ENCODE measurements around the gene FGGY. TPM values are rescaled to one million over a fixed set of nuclear protein-coding genes. Genes with fewer than 3 reads are reported as not detected.
A peak's percentile ranks its signal among the peaks of the same experiment; 100 is the strongest.

FGGY gene
- total RNA-seq, 1 donor = 24.6 TPM

- Histone ChIP-seq H3K9me3 (ENCODE audit: low read depth, low read length) (no peaks in the 10 kb centered on the region), H3K36me3 (ENCODE audit: insufficient read depth, low read length) (no peaks in the 10 kb centered on the region), H3K79me2 (ENCODE audit: insufficient read depth, low read length) (no peaks in the 10 kb centered on the region), H2AFZ (ENCODE audit: low read length) (no peak overlapping the region), H3K4me3 (ENCODE audit: insufficient read depth, low read length) (no peak overlapping the region), H3K27me3 (ENCODE audit: insufficient read depth, low read length) (no peaks in the 10 kb centered on the region), H4K20me1 (ENCODE audit: insufficient read depth, low read length) (no peaks in the 10 kb centered on the region), H3K4me1 (ENCODE audit: insufficient read depth, low read length) (peaks cover 10% of the 10 kb centered on the region), H3K4me2 (ENCODE audit: insufficient read depth, low read length) (no peak overlapping the region), H3K27ac (ENCODE audit: low read depth, low read length) (no peak overlapping the region)
- TF ChIP-seq CTCF (IDR thresholded peaks at IDR 0.05; ENCODE audit: extremely low read depth, low read depth, low read length) = no peak
- no peak for DNase-seq (ENCODE audit: insufficient read length, low spot score, missing footprints)
Measured at GRCh38 chr1:59432531-59433439, 135.9 kb downstream of the FGGY start.

- H3K4me2 ChIP-seq (ENCODE audit: insufficient read depth, low read length) = no peak overlapping the region
- H3K27me3 ChIP-seq (ENCODE audit: insufficient read depth, low read length) = no peaks in the 10 kb centered on the region
- H3K36me3 ChIP-seq (ENCODE audit: insufficient read depth, low read length) = no peaks in the 10 kb centered on the region
- no peak overlapping the region for H3K4me3 ChIP-seq (ENCODE audit: insufficient read depth, low read length)
- peak; percentile 82 for DNase-seq (ENCODE audit: insufficient read length, low spot score, missing footprints)
- no peaks in the 10 kb centered on the region for H3K79me2 ChIP-seq (ENCODE audit: insufficient read depth, low read length)
- no peaks in the 10 kb centered on the region for H4K20me1 ChIP-seq (ENCODE audit: insufficient read depth, low read length)
- no peak overlapping the region for H3K27ac ChIP-seq (ENCODE audit: low read depth, low read length)
- no peak for TF ChIP-seq CTCF (IDR thresholded peaks at IDR 0.05; ENCODE audit: extremely low read depth, low read depth, low read length)
- H3K9me3 ChIP-seq (ENCODE audit: low read depth, low read length) = no peaks in the 10 kb centered on the region
- peaks cover 10% of the 10 kb centered on the region for H3K4me1 ChIP-seq (ENCODE audit: insufficient read depth, low read length)
- no peak overlapping the region for H2AFZ ChIP-seq (ENCODE audit: low read length)
Measured at GRCh38 chr1:59433440-59433813, 136.5 kb downstream of the FGGY start.

- no peaks in the 10 kb centered on the region for H3K27me3 ChIP-seq (ENCODE audit: insufficient read depth, low read length)
- no peak for TF ChIP-seq CTCF (IDR thresholded peaks at IDR 0.05; ENCODE audit: extremely low read depth, low read depth, low read length)
- H3K79me2 ChIP-seq (ENCODE audit: insufficient read depth, low read length) = no peaks in the 10 kb centered on the region
- DNase-seq (ENCODE audit: insufficient read length, low spot score, missing footprints) = peak; percentile 31
- no peaks in the 10 kb centered on the region for H3K36me3 ChIP-seq (ENCODE audit: insufficient read depth, low read length)
- no peaks in the 10 kb centered on the region for H4K20me1 ChIP-seq (ENCODE audit: insufficient read depth, low read length)
- H3K4me1 ChIP-seq (ENCODE audit: insufficient read depth, low read length) = peaks cover 10% of the 10 kb centered on the region
- H3K27ac ChIP-seq (ENCODE audit: low read depth, low read length) = no peak overlapping the region
- H3K9me3 ChIP-seq (ENCODE audit: low read depth, low read length) = no peaks in the 10 kb centered on the region
- peak overlapping the region; percentile 34 for H2AFZ ChIP-seq (ENCODE audit: low read length)
- no peak overlapping the region for H3K4me3 ChIP-seq (ENCODE audit: insufficient read depth, low read length)
- no peak overlapping the region for H3K4me2 ChIP-seq (ENCODE audit: insufficient read depth, low read length)
Measured at GRCh38 chr1:59434336-59434735, 137.4 kb downstream of the FGGY start.

GRCh38 chr1:59436637-59437036 lies 139.7 kb downstream of the FGGY start:
- Histone ChIP-seq H3K4me1 (ENCODE audit: insufficient read depth, low read length) (peaks cover 10% of the 10 kb centered on the region), H3K9me3 (ENCODE audit: low read depth, low read length) (no peaks in the 10 kb centered on the region), H3K4me3 (ENCODE audit: insufficient read depth, low read length) (no peak overlapping the region), H3K79me2 (ENCODE audit: insufficient read depth, low read length) (no peaks in the 10 kb centered on the region), H4K20me1 (ENCODE audit: insufficient read depth, low read length) (no peaks in the 10 kb centered on the region), H3K27me3 (ENCODE audit: insufficient read depth, low read length) (no peaks in the 10 kb centered on the region), H2AFZ (ENCODE audit: low read length) (no peak overlapping the region), H3K4me2 (ENCODE audit: insufficient read depth, low read length) (no peak overlapping the region), H3K27ac (ENCODE audit: low read depth, low read length) (no peak overlapping the region), H3K36me3 (ENCODE audit: insufficient read depth, low read length) (no peaks in the 10 kb centered on the region)
- no peak for DNase-seq (ENCODE audit: insufficient read length, low spot score, missing footprints)
- TF ChIP-seq CTCF (IDR thresholded peaks at IDR 0.05; ENCODE audit: extremely low read depth, low read depth, low read length) = no peak

All from osteoblast (primary cell).